Measurements from ENCODE around the gene SUN1. TPM values are rescaled to one million over a fixed set of nuclear protein-coding genes. Genes with fewer than 3 reads are reported as not detected.

The SUN1 gene
- total RNA-seq, 1 experiment from 2014 or later = 181 TPM

GRCh38 chr7:896346-897075 lies 64.2 kb downstream of the SUN1 start:
- no TSS peak for BruUV-seq (replicated peaks)

More at GRCh38 chr7:896346-897075, 64.2 kb downstream of the SUN1 start:
- POLR2A ChIA-PET = no interaction called here
- Histone ChIP-seq H3K9me2 (ENCODE audit: insufficient read depth) (no peaks in the 10 kb centered on the region), H2AFZ (ENCODE audit: low read depth, low read length, poor library complexity, severe bottlenecking) (no peak overlapping the region), H3K4me3 (replicated peaks in 1 of 2; ENCODE audit: low read depth in 1 of 2, low read length in 2 of 2) (no peak overlapping the region), H3K9ac (ENCODE audit: low read length) (no peak overlapping the region), H3K79me2 (ENCODE audit: insufficient read depth, low read length) (no peaks in the 10 kb centered on the region), H3K27me3 (ENCODE audit: insufficient read depth, low read length) (no peaks in the 10 kb centered on the region), H4K20me1 (ENCODE audit: insufficient read depth) (no peaks in the 10 kb centered on the region), H3K9me3 (ENCODE audit: control insufficient read depth in 1 of 2, insufficient read depth in 1 of 2, low read depth in 1 of 2, low read length in 2 of 2) (no peaks in the 10 kb centered on the region), H3K4me2 (ENCODE audit: low read length) (no peak overlapping the region), H3K36me3 (ENCODE audit: control insufficient read depth in 1 of 2, insufficient read depth in 2 of 2, low read length in 2 of 2) (peaks cover 6 to 23% of the 10 kb centered on the region in 2 experiments; a peak in 3 of 4 replicates), H3K27ac (ENCODE audit: low read depth, low read length) (no peak overlapping the region), H3K4me1 (ENCODE audit: control insufficient read depth in 1 of 2, insufficient read depth in 2 of 2, low read length in 2 of 2) (peaks cover 4 to 5% of the 10 kb centered on the region in 2 experiments; a peak in 3 of 4 replicates)
- no peak for TF ChIP-seq POLR2AphosphoS5 (IDR thresholded peaks at IDR 0.05; ENCODE audit: low read depth, low read length)
- no peak for TF ChIP-seq CBX3 (IDR thresholded peaks at IDR 0.05; ENCODE audit: low read depth)
- no peak for TF ChIP-seq CTCF (IDR thresholded peaks at IDR 0.05 in 2 of 3, conservative IDR thresholded peaks at IDR 0.05 in 1 of 3; ENCODE audit: borderline replicate concordance in 1 of 3, insufficient read depth in 1 of 3, low read depth in 2 of 3, low read length in 2 of 3)
- no peak for TF ChIP-seq ZBTB33 (IDR thresholded peaks at IDR 0.05; ENCODE audit: extremely low read depth, insufficient replicate concordance, low read length)
- no peak for TF ChIP-seq ZNF274 (IDR thresholded peaks at IDR 0.05; ENCODE audit: low read depth, low read length)
- no peak for TF ChIP-seq POLR2A (IDR thresholded peaks at IDR 0.05; ENCODE audit: borderline replicate concordance, extremely low read depth, insufficient read depth, insufficient read length)
- TF ChIP-seq CEBPB (IDR thresholded peaks at IDR 0.05; ENCODE audit: low read depth) = no peak
- intact Hi-C loops (cut with micrococcal nuclease) = no loop called here
- DNase-seq (ENCODE audit: low read depth, low spot score) (no peak), ATAC-seq (no peak)
- RAD21 ChIA-PET (ENCODE audit: low non-redundant PET in 1 of 2, low total read pairs in 2 of 2, uncharacterized antibody in 2 of 2, unreplicated experiment in 2 of 2) = no interaction called here
- CTCF ChIA-PET = no interaction called here
